HG03342 (cell line): Measurements from ENCODE around the gene ADPRS.

Experiments
- ATAC-seq: cut with Tn5 transposase; IDR thresholded peaks from one replicate; pipeline ENCODE4 v1.9.1; 2021; ENCODE audit warnings: mild to moderate bottlenecking, moderate library complexity; ENCODE audit not compliant: unreplicated experiment

ADPRS gene

DNA sequence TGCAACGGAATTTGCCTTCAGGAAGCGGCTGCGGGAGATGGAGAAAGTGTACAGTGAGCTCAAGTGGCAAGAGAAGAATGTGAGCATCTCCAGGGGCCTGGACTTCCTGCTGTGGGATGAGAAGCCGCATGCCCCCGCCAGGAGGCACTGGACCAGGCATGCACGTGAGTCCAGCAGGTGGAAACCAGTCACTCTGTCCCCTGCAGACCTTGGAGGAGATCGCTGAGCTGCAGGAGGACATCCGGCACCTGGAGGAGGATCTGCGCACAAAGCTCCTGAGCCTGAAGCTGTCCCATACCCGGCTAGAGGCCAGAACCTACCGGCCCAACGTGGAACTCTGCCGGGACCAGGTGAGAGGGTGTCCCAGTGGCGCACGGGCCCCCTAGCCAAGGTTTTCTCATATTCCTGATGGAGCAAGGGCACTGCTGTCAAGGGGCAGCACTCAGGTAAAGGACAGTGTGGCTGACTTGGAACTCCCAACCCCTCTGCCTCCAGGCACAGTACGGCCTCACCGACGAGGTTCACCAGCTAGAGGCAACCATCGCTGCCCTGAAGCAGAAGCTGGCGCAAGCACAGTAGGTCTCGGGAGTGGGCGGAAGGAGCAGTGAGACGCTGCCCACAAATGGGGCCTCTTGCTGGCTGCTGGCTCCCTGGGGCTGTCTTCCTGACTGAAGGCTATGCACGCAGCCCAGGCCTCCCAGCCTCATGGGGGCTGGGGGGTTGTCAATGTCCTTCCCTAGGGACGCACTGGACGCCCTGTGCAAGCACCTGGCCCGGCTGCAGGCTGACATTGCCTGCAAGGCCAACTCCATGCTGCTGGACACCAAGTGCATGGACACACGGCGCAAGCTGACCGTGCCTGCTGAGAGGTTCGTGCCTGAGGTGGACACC is 1.2 kb upstream of the ADPRS start:
- no peak for ATAC-seq

DNA sequence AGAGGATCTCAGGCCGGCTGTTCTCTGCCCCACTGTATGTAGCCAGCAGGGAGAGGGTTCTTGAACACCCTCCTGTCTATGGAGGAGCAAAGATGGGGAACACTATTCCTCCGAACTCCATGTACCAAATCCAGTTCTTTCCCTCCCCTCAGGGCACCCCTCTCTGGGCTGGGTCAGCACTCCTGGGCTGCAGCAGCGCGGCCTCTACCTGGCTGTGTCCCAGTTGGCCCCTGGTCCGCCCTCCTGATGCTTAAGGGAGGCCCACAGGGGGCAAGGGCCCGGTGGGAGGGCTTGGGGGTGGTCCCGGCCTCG is 471 bp upstream of the ADPRS start:
- no peak for ATAC-seq

- no peak for ATAC-seq
These were observed 865 bp downstream of the ADPRS start for GRCh38 chr1:36089393-36090121.

- ATAC-seq = no peak
These were observed 2.4 kb downstream of the ADPRS start for GRCh38 chr1:36091141-36091540.

DNA sequence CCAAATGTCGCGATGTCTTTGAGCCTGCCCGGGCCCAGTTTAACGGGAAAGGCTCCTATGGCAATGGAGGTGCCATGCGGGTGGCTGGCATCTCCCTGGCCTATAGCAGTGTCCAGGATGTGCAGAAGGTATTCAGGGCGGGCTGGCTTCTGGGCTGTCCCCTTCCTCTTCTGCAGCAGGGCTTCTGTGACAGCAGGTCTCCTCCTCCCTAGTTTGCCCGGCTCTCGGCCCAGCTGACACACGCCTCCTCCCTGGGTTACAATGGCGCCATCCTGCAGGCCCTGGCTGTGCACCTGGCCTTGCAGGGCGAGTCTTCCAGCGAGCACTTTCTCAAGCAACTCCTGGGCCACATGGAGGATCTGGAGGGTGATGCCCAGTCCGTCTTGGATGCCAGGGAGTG is 3.0 kb downstream of the ADPRS start:
- no peak for ATAC-seq

GRCh38 chr1:36092166-36092797 is 3.6 kb downstream of the ADPRS start:
- no peak for ATAC-seq

GRCh38 chr1:36092798-36093185 is 4.1 kb downstream of the ADPRS start:
- ATAC-seq = no peak

DNA sequence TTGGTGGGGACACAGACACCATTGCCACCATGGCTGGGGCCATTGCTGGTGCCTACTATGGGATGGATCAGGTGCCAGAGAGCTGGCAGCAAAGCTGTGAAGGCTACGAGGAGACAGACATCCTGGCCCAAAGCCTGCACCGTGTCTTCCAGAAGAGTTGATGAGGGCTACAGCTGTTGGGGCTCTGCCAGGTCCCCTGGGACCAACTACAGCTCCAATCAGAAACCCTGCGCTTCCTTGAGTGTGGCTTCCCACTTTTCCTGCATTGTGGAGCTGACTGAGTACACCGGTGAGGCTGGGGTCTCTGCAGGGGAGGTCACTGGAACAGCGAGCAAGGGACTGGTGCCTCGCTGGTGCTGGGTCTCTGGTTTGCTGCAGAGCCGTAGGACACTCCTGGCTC is 4.5 kb downstream of the ADPRS start:
- no peak for ATAC-seq

DNA sequence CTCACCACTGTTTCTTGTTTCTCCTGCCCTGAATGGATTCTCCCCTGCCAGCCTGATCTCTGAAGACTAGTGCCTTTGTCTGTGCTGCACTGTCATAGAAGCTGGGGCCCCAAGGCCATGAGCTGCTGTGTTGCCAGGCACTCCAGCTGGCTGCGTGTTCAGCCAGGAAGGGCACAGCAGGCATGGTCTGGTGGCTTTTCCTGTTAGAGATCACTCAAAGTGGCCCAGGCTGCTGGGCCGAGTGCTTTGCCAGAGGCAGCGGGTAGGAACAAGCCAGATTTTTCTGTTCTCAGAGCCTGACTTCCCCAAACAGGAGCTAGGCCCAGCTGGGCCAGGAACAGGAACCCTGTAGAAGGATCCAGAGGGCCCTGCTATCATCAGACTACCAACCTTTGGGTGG is 5.2 kb downstream of the ADPRS start:
- no peak for ATAC-seq

GRCh38 chr1:36094621-36095061 is 5.9 kb downstream of the ADPRS start:
- no peak for ATAC-seq

DNA sequence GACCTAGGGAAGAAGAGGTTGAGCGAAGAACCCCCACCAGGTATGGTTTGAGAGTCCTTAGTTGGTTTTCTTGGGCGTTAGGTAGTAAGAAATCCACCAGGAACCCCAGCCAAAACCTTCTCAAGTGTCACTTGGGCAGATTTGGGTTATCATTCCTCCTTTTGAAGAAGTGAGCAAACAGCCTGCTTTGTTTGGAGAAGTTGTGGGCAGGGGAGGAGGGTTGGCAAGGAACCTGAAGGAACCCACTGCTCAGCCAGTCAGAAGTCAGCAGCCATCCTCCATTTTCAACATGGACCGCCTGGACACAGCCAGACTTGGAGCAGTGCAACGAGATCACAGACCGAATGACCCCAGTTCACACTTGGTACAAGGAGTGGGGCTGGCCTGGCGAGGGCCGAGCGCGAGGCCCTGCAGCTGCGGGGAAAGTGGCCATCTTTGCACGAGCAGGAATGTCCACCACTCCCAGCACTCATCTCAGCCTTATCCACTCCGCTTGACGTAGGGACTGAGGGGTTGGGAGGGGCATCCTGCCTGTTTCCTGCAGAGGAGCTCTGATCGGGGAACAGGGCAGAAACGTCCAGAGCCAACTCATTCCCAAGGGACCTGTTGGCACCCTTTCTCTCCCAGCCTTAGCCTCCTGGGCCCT is 7.2 kb downstream of the ADPRS start:
- ATAC-seq = no peak

DNA sequence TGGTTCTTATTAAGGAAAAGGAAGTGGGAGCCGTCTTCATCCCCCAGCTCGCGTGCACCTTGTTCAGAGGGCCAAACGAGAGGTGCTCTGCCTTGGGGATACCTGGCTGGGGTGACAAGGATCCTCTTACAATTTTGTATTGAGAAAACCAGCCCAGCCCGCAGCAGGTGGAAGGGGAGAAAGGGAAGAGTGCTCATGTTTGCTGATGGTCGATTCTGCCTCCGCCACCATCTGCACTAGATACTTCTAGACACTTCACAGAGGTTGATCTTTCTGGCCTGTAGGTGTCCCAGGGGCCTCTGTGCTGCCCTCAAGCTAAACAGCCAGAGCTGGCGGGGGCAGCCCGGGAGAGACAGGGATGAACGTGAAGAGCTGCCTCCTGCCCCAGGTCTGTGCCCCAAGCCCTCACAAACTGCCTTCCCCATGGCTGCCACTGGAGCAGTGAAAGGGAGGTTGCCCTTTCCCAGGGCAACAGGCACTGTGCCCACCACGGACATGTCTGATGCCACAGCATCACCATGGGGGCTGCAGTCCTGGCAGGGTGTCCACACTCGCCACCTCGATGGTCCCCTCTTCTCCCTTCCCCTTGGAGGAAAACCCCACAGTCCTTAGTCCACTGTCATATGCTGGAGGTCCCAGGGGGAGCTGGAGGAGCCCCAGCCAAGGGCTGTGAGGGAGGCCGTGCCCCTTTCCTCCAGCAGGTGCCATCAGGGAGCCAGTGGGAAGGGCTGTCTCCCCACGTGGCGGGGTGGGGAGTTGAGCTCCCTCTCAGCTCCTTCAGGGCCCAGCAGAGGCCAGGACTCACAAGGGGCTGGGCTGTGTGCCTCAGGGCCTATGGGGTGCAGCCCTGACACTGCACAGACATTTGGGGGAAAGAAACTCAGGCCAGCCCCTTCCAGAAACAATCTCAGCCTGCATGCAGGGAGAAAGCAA is 8.1 kb downstream of the ADPRS start:
- no peak for ATAC-seq

GRCh38 chr1:36097693-36098585 is 9.2 kb downstream of the ADPRS start:
- no peak for ATAC-seq

DNA sequence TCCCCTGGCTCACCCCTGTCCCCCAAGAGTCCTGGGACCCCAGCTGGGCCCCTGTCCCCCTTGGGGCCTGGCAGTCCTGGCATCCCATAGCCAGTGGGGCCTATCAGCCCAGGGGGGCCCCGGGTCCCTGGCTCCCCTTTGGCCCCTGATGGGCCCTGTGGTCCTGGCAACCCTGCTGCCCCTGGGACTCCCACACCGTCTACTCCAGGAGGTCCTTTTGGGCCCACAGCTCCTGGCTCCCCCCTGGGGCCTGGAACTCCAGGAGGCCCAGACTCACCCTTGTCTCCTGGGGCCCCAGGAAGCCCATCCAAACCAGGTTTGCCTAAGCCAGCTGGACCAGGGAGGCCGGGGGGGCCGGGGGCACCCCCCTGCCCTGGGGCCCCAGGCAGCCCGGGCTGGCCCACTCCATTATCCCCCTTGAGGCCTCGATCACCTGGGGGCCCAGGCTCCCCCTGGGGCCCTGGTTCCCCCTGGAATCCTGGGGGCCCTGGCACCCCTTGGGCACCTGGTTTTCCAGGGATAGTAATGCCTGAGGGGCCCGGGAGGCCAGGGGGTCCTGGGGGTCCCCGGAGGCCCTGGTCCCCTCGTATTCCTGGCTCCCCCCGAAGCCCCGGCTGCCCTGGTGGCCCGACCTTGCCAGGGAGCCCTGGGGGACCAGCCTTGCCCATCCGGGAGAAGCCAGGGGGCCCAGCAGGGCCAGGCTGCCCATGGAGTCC is 10.1 kb downstream of the ADPRS start:
- no peak for ATAC-seq

DNA sequence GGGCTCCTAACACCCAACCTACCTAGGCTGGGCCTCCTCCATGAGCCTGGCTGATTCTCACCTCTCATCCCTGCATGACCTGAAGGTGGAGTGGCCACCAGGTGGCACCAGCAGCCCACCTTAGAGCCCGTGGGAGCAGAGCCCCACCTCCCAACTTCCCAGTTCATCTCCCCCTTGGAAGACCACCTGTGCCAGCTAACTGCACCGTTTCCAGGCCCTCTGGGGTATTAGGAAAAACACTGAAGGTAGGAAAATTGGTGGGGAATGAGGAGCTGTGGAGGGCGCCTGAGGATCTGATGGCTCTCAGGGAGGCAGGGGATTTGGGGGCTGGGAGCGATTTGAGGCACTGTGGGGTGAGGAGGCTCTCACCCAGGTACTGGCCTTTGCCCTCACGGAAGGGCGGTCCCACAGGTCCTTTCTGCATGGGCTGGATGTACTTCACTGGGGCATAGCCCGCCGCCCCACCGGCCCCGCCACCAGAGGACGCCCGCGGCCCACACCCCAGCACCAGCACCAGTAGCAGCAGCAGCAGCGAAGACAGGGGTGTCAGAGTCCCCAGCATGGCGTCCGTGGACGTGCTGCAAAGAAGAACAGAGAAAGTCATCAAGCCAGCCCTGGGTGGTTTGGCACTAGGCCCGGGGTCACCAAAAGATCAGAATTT is 11.1 kb downstream of the ADPRS start:
- ATAC-seq = no peak

- no peak for ATAC-seq
These were observed 11.7 kb downstream of the ADPRS start for GRCh38 chr1:36100376-36100775.

- no peak for ATAC-seq
These were observed 12.9 kb downstream of the ADPRS start for GRCh38 chr1:36101546-36101945.

GRCh38 chr1:36106269-36106668 is 17.6 kb downstream of the ADPRS start:
- no peak for ATAC-seq
